ENCODE data around the gene TEX14. TPM values are rescaled to one million over a fixed set of nuclear protein-coding genes. Genes with fewer than 3 reads are reported as not detected.
A peak's percentile ranks its signal among the peaks of the same experiment; 100 is the strongest.
"Not testable (repeated sequence)": the region's sequence is repeated elsewhere in the genome, so short reads cannot be mapped to it uniquely, and the experiment has no call there.

Gene TEX14
- total and polyA plus RNA-seq, 8 donors, result 0.03 to 0.59 (median 0.20) TPM

- H3K36me3 ChIP-seq, result no peaks in the 10 kb centered on the region
- no peak overlapping the region for H3K4me3 ChIP-seq
- no peak for FAIRE-seq
- no peak for DNase-seq
- WGBS, 2 donors, result 72 to 83% methylated on average over 5 of the region's 5 CpGs
- no peaks in the 10 kb centered on the region for H3K9me3 ChIP-seq
- no peaks in the 10 kb centered on the region for H3K27me3 ChIP-seq
- ATAC-seq, result no peak
- no peak overlapping the region for H3K27ac ChIP-seq
- TF ChIP-seq CTCF (IDR thresholded peaks at IDR 0.05), result no peak
- no peaks in the 10 kb centered on the region for H3K4me1 ChIP-seq
- intact Hi-C loops (cut with DNase I), result loop anchor here in 1 of 3 donors (10.0 kb wide), 1 partner anchor 421 kb away; no protein-coding TSS in a partner anchor
Measured at GRCh38 chr17:58583486-58583885, 108.4 kb downstream of the TEX14 start.

- intact Hi-C loops (cut with DNase I), result loop anchor here in 1 of 3 donors (10.0 kb wide), 1 partner anchor 422 kb away; no protein-coding TSS in a partner anchor
- WGBS, 2 donors, result 84 to 89% methylated on average over 7 of the region's 7 CpGs
- not testable (repeated sequence) for ATAC-seq, H3K27ac ChIP-seq, H3K4me1 ChIP-seq, DNase-seq, H3K36me3 ChIP-seq, H3K9me3 ChIP-seq, FAIRE-seq, H3K27me3 ChIP-seq, H3K4me3 ChIP-seq
Measured at GRCh38 chr17:58582718-58583117, 109.1 kb downstream of the TEX14 start.

- Histone ChIP-seq H3K4me1 (peaks cover 0 to 4% (median 0%) of the 10 kb centered on the region in 3 donors), H3K27me3 (no peaks in the 10 kb centered on the region), H3K27ac (no peak overlapping the region), H3K9me3 (no peaks in the 10 kb centered on the region), H3K4me3 (no peak overlapping the region), H3K36me3 (no peaks in the 10 kb centered on the region)
- DNase-seq (no peak), FAIRE-seq (no peak), ATAC-seq (no peak)
- intact Hi-C loops (cut with DNase I), result loop anchor here in 1 of 3 donors (10.0 kb wide), 1 partner anchor 424 kb away; no protein-coding TSS in a partner anchor
- 74 to 77% methylated on average over 2 of the region's 2 CpGs for WGBS, 2 donors
- no peak for TF ChIP-seq CTCF (IDR thresholded peaks at IDR 0.05)
Measured at GRCh38 chr17:58580671-58581070, 111.2 kb downstream of the TEX14 start.

GRCh38 chr17:58577696-58578095 is 114.1 kb downstream of the TEX14 start:
- Histone ChIP-seq H3K9me3 (no peaks in the 10 kb centered on the region), H3K4me1 (peaks cover 0 to 4% (median 0%) of the 10 kb centered on the region in 3 donors), H3K4me3 (no peak overlapping the region), H3K27ac (no peak overlapping the region), H3K36me3 (no peaks in the 10 kb centered on the region), H3K27me3 (no peaks in the 10 kb centered on the region)
- FAIRE-seq (no peak), DNase-seq (peak in 5 of 6 donors; percentile 4 to 56 (median 30)), ATAC-seq (peak in 2 of 4 donors; percentile 47 to 60)
- WGBS, 2 donors, result 5 to 8% methylated on average over 7 of the region's 7 CpGs
- peak in 3 of 4 donors; percentile 17 to 43 (median 20) for TF ChIP-seq CTCF (IDR thresholded peaks at IDR 0.05)
- intact Hi-C loops (cut with DNase I), result no loop called here

- Histone ChIP-seq H3K27ac (no peak overlapping the region), H3K36me3 (no peaks in the 10 kb centered on the region), H3K9me3 (no peaks in the 10 kb centered on the region), H3K27me3 (no peaks in the 10 kb centered on the region), H3K4me1 (peaks cover 0 to 4% (median 0%) of the 10 kb centered on the region in 3 donors), H3K4me3 (no peak overlapping the region)
- intact Hi-C loops (cut with DNase I), result no loop called here
- 10 to 12% methylated on average over 3 of the region's 3 CpGs for WGBS, 2 donors
- ATAC-seq, result peak; percentile 36 to 56 (median 52)
- TF ChIP-seq CTCF (IDR thresholded peaks at IDR 0.05), result no peak
- no peak for FAIRE-seq
- DNase-seq, result no peak
Measured at GRCh38 chr17:58576679-58577367, 115.0 kb downstream of the TEX14 start.

All from pancreas (tissue), 10 donors.